HepG2 (cell line): ENCODE measurements around the gene BPHL. TPM values are rescaled to one million over a fixed set of nuclear protein-coding genes. Genes with fewer than 3 reads are reported as not detected.

Experiments
- ARNTL ChIP-seq: sonication (generic); formaldehyde crosslinking; IDR thresholded peaks from 2 replicates; pipeline ENCODE4 v1.4.0; 2020; ENCODE audit warnings: mild to moderate bottlenecking, missing genetic modification reagents
- ATF3 ChIP-seq: sonication (generic); formaldehyde crosslinking; IDR thresholded peaks from 2 replicates; pipeline ENCODE4 v1.4.0; 2020; ENCODE audit warnings: missing genetic modification reagents
- ATF4 ChIP-seq, 2 experiments: fragments of 450-650 bp in 1 of 2; sonication (generic) in 1 of 2; formaldehyde crosslinking; IDR thresholded peaks; 2 replicates each; pipeline versions ENCODE4 v1.5.0 to v1.8.0; 2020 to 2022; ENCODE audit warnings: mild to moderate bottlenecking in 1 of 2, missing genetic modification reagents in 1 of 2
- ATF7 ChIP-seq, 2 experiments: fragments of 450-650 bp in 1 of 2; sonication (generic) in 1 of 2; formaldehyde crosslinking in 1 of 2; IDR thresholded peaks; 2 replicates each; pipeline versions ENCODE4 v1.4.0 to v1.6.1; 2016 to 2020; ENCODE audit warnings: antibody characterized with exemption in 1 of 2, mild to moderate bottlenecking in 1 of 2, missing genetic modification reagents in 1 of 2
- CEBPB ChIP-seq: IDR thresholded peaks from 2 replicates; pipeline ENCODE4 v1.6.1; 2011; ENCODE audit warnings: low read depth, low read length, improper control_type of control experiment, borderline replicate concordance
- CEBPG ChIP-seq: IDR thresholded peaks from 2 replicates; pipeline ENCODE4 v1.6.1; 2016
- CREB1 ChIP-seq, 2 experiments: fragments of 450-650 bp in 1 of 2; IDR thresholded peaks; 2 replicates each; pipeline ENCODE4 v1.6.1; 2016 to 2017; ENCODE audit warnings: control low read depth in 1 of 2, mild to moderate bottlenecking in 1 of 2, missing compliant biosample characterization in 1 of 2, missing genetic modification characterization in 1 of 2
- DNMT3B ChIP-seq: conservative IDR thresholded peaks from 2 replicates; pipeline ENCODE4 v1.6.1; 2016; ENCODE audit warnings: missing biosample characterization, control low read depth
- ELF1 ChIP-seq: sonication (generic); formaldehyde crosslinking; IDR thresholded peaks from 2 replicates; pipeline ENCODE4 v1.4.0; 2020; ENCODE audit warnings: missing genetic modification reagents
- EP300 ChIP-seq, 3 experiments: sonication (generic) in 1 of 3; formaldehyde crosslinking in 1 of 3; IDR thresholded peaks; 2 replicates each; pipeline versions ENCODE4 v1.5.1 to v1.6.1; 2011 to 2020; ENCODE audit warnings: low read depth in 2 of 3, low read length in 2 of 3, borderline replicate concordance in 1 of 3, improper control_type of control experiment in 1 of 3, mild to moderate bottlenecking in 1 of 3, missing genetic modification reagents in 1 of 3, moderate library complexity in 1 of 3
- FOXO4 ChIP-seq: sonication (generic); formaldehyde crosslinking; conservative IDR thresholded peaks from 2 replicates; pipeline ENCODE4 v1.8.1; 2023; ENCODE audit warnings: missing genetic modification reagents
- GABPA ChIP-seq, 2 experiments: IDR thresholded peaks; 2 replicates each; pipeline ENCODE4 v1.6.1; 2011 to 2016; ENCODE audit warnings: low read depth in 2 of 2, low read length in 1 of 2, missing biosample characterization in 1 of 2, missing genetic modification characterization in 1 of 2
- GABPB1 ChIP-seq: IDR thresholded peaks from 2 replicates; pipeline ENCODE4 v1.6.1; 2016; ENCODE audit warnings: mild to moderate bottlenecking, missing genetic modification reagents, moderate library complexity, missing compliant biosample characterization
- HOXA7 ChIP-seq: sonication (generic); formaldehyde crosslinking; IDR thresholded peaks from 2 replicates; pipeline ENCODE4 v1.8.1; 2022; ENCODE audit warnings: mild to moderate bottlenecking, missing genetic modification reagents, moderate library complexity
- IKZF4 ChIP-seq: sonication (generic); formaldehyde crosslinking; IDR thresholded peaks from 2 replicates; pipeline ENCODE4 v1.5.1; 2020; ENCODE audit warnings: borderline replicate concordance, mild to moderate bottlenecking, low read depth, missing genetic modification reagents; ENCODE audit errors: not compliant biosample characterization
- JARID2 ChIP-seq: sonication (generic); formaldehyde crosslinking; IDR thresholded peaks from 2 replicates; pipeline ENCODE4 v1.8.1; 2023; ENCODE audit warnings: missing genetic modification reagents, inconsistent platforms; ENCODE audit not compliant: insufficient replicate concordance
- RBM22 ChIP-seq: fragments of 200-400 bp; formaldehyde crosslinking; optimal IDR thresholded peaks from 2 replicates; pipeline ENCODE3; 2017; ENCODE audit warnings: mild to moderate bottlenecking, low read length, moderate library complexity
- ZNF17 ChIP-seq: sonication (generic); formaldehyde crosslinking; IDR thresholded peaks from 2 replicates; pipeline ENCODE4 v1.5.0; 2020; ENCODE audit warnings: mild to moderate bottlenecking, missing genetic modification reagents
- ZNF292 ChIP-seq: sonication (generic); formaldehyde crosslinking; IDR thresholded peaks from 2 replicates; pipeline ENCODE4 v1.8.1; 2022; ENCODE audit warnings: mild to moderate bottlenecking, low read depth, missing genetic modification reagents, borderline replicate concordance
- ZNF383 ChIP-seq: sonication (generic); formaldehyde crosslinking; IDR thresholded peaks from 2 replicates; pipeline ENCODE4 v1.4.0; 2020; ENCODE audit warnings: missing genetic modification reagents, mild to moderate bottlenecking, borderline replicate concordance
- polyA plus RNA-seq, 8 experiments: library from polyadenylated mRNA; depleted of rRNA in 3 of 8; stranded (reverse) in 7 of 8; unstranded in 1 of 8; fragments of >200 nt; fragmentation: Illumina TruSeq in 4 of 8; extraction: Trizol in 4 of 8; gene quantifications; 2 replicates each; pipeline versions ENCODE4 v1.2.1 to v1.2.3, GENCODE V29; 2011 to 2016; ENCODE audit warnings: low read depth in 4 of 8, missing spikeins in 1 of 8, mixed read lengths in 1 of 8; ENCODE audit not compliant: insufficient read depth in 1 of 8
- total RNA-seq, 5 experiments: library from RNA; depleted of rRNA; stranded (reverse); fragments of >200 nt; fragmentation: Illumina TruSeq; extraction: Trizol; gene quantifications; 2 replicates each; pipeline ENCODE4 v1.2.3, GENCODE V29; 2016; ENCODE audit warnings: low read depth in 1 of 5

Gene BPHL
- total and polyA plus RNA-seq, 2 of the 13 experiments (the other 11 are each of a cell fraction or from before 2014, with no cell fraction given): 37.8 to 39.5 TPM

- peak in 1 of 2 experiments; percentile 54; a peak in 1 of 4 replicates for TF ChIP-seq ATF4 (CRISPR knock-in tag; IDR thresholded peaks at IDR 0.05)
- no peak for TF ChIP-seq ELF1 (CRISPR knock-in tag)
- no peak for TF ChIP-seq JARID2 (CRISPR knock-in tag)
- peak; percentile 94 for TF ChIP-seq CREB1 (IDR thresholded peaks at IDR 0.05)
- TF ChIP-seq CREB1 (CRISPR knock-in tag; IDR thresholded peaks at IDR 0.05): peak; percentile 67
- no peak for TF ChIP-seq GABPA (IDR thresholded peaks at IDR 0.05; ENCODE audit: low read depth, low read length)
- 0 out of 2 replicates have a peak, but pooled peaks have one; percentile 33 for TF ChIP-seq GABPA (CRISPR knock-in tag; IDR thresholded peaks at IDR 0.05; ENCODE audit: low read depth)
- no peak for TF ChIP-seq DNMT3B (CRISPR knock-in tag)
- TF ChIP-seq RBM22: no peak
- TF ChIP-seq ARNTL (CRISPR knock-in tag): no peak
- peak; percentile 82; the same call in 1 of the 2 replicates for TF ChIP-seq CEBPB
- no peak for TF ChIP-seq EP300 (IDR thresholded peaks at IDR 0.05; ENCODE audit: low read depth in 2 of 2, low read length in 2 of 2)
- TF ChIP-seq EP300 (CRISPR knock-in tag; IDR thresholded peaks at IDR 0.05; ENCODE audit: borderline replicate concordance): 0 out of 2 replicates have a peak, but pooled peaks have one; percentile 27
- no peak for TF ChIP-seq ZNF17 (CRISPR knock-in tag)
- TF ChIP-seq ZNF383: no peak
- peak; percentile 96 for TF ChIP-seq ATF7 (IDR thresholded peaks at IDR 0.05)
- TF ChIP-seq ATF7 (CRISPR knock-in tag; IDR thresholded peaks at IDR 0.05): no peak
- no peak for TF ChIP-seq IKZF4
- TF ChIP-seq ZNF292 (CRISPR knock-in tag): no peak
- peak; percentile 58 for TF ChIP-seq GABPB1
- peak; percentile 69; the same call in 1 of the 2 replicates for TF ChIP-seq ATF3 (CRISPR knock-in tag)
- TF ChIP-seq FOXO4 (CRISPR knock-in tag): 0 out of 2 replicates have a peak, but pooled peaks have one; percentile 11
- TF ChIP-seq HOXA7 (CRISPR knock-in tag): no peak
- peak; percentile 46; the same call in 1 of the 2 replicates for TF ChIP-seq CEBPG (CRISPR knock-in tag)
Observed at GRCh38 chr6:3176562-3177355, 58.2 kb downstream of the BPHL start (continued).
